ENCODE results near the gene TP63.

TP63 gene

GRCh38 chr3:189842681-189843602 is 211.8 kb downstream of the TP63 start:
- in situ Hi-C loops (cut with HindIII; ENCODE audit: low sequenced_read_pairs): no loop called here

- in situ Hi-C loops (cut with HindIII; ENCODE audit: low sequenced_read_pairs): loop anchor here (5.0 kb wide), 1 partner anchor 43 kb away; no protein-coding TSS in a partner anchor
These were observed 213.9 kb downstream of the TP63 start for GRCh38 chr3:189845069-189845468.

- in situ Hi-C loops (cut with HindIII; ENCODE audit: low sequenced_read_pairs): loop anchor here (5.0 kb wide), 1 partner anchor 46 kb away; no protein-coding TSS in a partner anchor
These were observed 217.3 kb downstream of the TP63 start for GRCh38 chr3:189848395-189849040.

- in situ Hi-C loops (cut with HindIII; ENCODE audit: low sequenced_read_pairs): loop anchor here (5.0 kb wide), 1 partner anchor 47 kb away; no protein-coding TSS in a partner anchor
These were observed 218.1 kb downstream of the TP63 start for GRCh38 chr3:189849262-189849661.

GRCh38 chr3:189851682-189852081 is 220.5 kb downstream of the TP63 start:
- in situ Hi-C loops (cut with HindIII; ENCODE audit: low sequenced_read_pairs): no loop called here

GRCh38 chr3:189853906-189854305 is 222.7 kb downstream of the TP63 start:
- in situ Hi-C loops (cut with HindIII; ENCODE audit: low sequenced_read_pairs): no loop called here

- in situ Hi-C loops (cut with HindIII; ENCODE audit: low sequenced_read_pairs): no loop called here
These were observed 229.1 kb downstream of the TP63 start for GRCh38 chr3:189860296-189860695.

GRCh38 chr3:189862385-189862998 is 231.3 kb downstream of the TP63 start:
- in situ Hi-C loops (cut with HindIII; ENCODE audit: low sequenced_read_pairs): no loop called here

GRCh38 chr3:189863031-189863430 is 231.8 kb downstream of the TP63 start:
- in situ Hi-C loops (cut with HindIII; ENCODE audit: low sequenced_read_pairs): no loop called here

- in situ Hi-C loops (cut with HindIII; ENCODE audit: low sequenced_read_pairs): no loop called here
These were observed 236.9 kb downstream of the TP63 start for GRCh38 chr3:189868061-189868460.

GRCh38 chr3:189869165-189869564 is 238.0 kb downstream of the TP63 start:
- in situ Hi-C loops (cut with HindIII; ENCODE audit: low sequenced_read_pairs): no loop called here

- in situ Hi-C loops (cut with HindIII; ENCODE audit: low sequenced_read_pairs): no loop called here
These were observed 240.2 kb downstream of the TP63 start for GRCh38 chr3:189871418-189871817.

- in situ Hi-C loops (cut with HindIII; ENCODE audit: low sequenced_read_pairs): no loop called here
These were observed 252.0 kb downstream of the TP63 start for GRCh38 chr3:189883113-189883753.

GRCh38 chr3:189890496-189890895 is 259.3 kb downstream of the TP63 start:
- in situ Hi-C loops (cut with HindIII; ENCODE audit: low sequenced_read_pairs): no loop called here

- in situ Hi-C loops (cut with HindIII; ENCODE audit: low sequenced_read_pairs): no loop called here
These were observed 265.3 kb downstream of the TP63 start for GRCh38 chr3:189896533-189896932.

GRCh38 chr3:189897406-189897805 is 266.2 kb downstream of the TP63 start:
- in situ Hi-C loops (cut with HindIII; ENCODE audit: low sequenced_read_pairs): no loop called here

GRCh38 chr3:189898559-189899153 is 267.5 kb downstream of the TP63 start:
- in situ Hi-C loops (cut with HindIII; ENCODE audit: low sequenced_read_pairs): no loop called here

- in situ Hi-C loops (cut with HindIII; ENCODE audit: low sequenced_read_pairs): no loop called here
These were observed 268.0 kb downstream of the TP63 start for GRCh38 chr3:189899186-189899585.

GRCh38 chr3:189900578-189900977 is 269.4 kb downstream of the TP63 start:
- in situ Hi-C loops (cut with HindIII; ENCODE audit: low sequenced_read_pairs): no loop called here

- in situ Hi-C loops (cut with HindIII; ENCODE audit: low sequenced_read_pairs): no loop called here
These were observed 270.3 kb downstream of the TP63 start for GRCh38 chr3:189901481-189901880.
